HG03139 (cell line): Measurements from ENCODE around the gene TMEM89.

Experiments
- ATAC-seq: cut with Tn5 transposase; IDR thresholded peaks from one replicate; pipeline ENCODE4 v1.9.1; 2021; ENCODE audit not compliant: unreplicated experiment

The TMEM89 gene

DNA sequence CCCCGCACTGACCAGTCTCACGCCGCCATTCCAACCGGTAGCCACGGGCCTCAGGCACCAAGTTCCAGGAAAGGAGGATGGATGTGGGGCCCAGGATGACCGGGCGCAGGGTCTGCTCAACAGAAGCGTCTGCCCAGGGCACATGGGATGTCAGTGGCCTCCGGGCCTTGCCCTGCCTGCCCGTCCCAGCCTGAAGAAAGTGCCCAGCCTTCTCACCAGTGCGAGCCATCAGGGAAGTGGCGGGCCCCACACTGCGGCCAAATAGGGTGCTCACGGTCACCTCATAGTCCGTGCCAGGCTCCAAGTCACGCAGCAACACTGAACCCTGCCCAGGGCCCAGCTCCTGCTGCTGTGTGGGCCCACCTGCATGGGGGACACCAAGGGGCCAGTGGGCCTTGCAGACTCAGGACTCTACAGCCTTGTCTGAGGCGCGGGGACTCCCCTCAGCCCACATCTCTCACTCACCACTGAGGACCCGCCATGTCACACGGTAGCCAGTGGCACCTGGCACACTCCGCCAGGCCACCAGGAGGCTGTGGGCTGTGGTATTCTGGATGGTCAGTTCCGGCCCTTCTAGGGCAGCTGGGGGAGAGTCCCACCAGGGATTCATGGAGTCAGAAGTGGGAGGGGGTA is 29.6 kb downstream of the TMEM89 start:
- no peak for ATAC-seq

DNA sequence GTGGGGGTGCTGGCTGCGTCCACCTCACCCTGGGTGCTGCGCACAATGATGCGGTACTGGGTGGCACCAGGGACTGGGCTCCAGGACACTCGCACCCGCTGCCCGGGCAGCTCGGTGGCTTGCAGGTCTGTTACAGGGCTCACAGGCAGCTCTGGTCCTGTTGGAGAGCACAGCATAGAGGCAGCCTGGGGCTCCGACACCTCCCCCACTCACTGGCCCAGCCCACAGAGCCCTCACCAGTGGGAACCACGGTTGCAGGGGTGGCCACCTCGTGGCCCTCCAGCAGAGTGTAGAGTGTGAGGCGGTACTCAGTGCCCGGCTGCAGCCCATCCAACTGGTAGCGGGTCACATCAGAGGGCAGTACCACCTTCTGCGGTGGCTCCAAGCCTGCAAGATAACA is 30.1 kb downstream of the TMEM89 start:
- ATAC-seq = no peak

DNA sequence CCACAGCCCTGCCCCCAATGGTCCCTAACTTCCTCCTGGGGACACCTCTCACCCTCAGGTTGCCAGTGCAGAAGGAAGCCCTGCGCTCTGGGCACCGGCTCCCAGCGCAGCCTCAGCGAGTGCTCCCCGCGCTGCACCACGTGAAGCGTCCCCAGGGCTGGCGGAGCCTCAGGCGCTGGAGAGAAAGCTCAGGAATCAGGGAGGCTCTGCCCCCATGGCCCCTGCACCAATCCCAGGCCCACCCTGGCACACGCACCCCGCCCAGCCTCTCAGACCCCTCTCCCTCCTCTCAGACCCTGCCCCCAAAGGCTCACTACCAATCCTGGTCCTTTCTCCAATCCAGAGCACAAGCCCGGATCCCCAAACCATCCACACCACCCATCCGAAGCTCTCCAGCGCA is 33.3 kb downstream of the TMEM89 start:
- no peak for ATAC-seq

DNA sequence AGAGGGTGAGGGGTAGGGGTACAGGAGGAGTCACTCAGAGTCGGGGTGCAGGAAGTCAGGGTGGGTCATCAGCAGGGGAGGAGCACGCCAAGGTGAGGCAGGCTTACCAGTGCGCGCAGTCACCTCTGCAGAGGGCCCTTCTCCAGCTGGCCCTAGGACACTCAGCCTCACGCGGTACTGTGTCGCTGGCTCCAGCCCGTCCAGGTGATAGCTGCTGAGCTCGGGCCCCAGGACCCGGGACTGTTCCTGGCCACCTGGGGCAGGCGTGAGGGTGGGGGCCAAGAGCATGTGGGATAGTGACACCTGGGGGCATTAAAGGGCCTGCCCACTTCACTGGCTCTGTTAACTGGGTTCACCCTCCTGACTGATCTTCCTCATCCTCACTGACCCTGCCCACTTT is 33.9 kb downstream of the TMEM89 start:
- no peak for ATAC-seq

DNA sequence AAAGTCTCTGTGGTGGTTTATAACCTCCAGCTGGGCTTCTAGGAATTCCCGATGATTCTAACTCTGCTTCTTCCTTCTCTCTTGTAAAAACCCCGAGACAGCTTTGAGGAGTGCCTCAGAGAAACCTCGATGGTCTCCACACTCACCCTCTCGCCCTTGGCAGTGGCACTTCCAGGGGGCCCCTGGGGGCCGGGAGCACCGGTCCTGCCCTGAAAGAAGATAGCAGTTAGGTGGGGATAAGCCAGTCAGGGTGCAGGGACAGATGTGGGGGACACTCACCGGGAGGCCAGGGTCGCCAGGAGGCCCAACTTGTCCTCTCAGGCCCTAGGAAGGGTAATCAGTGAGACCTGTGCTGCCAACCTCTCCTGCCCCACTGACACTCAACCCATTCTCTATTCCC is 36.2 kb downstream of the TMEM89 start:
- no peak for ATAC-seq

DNA sequence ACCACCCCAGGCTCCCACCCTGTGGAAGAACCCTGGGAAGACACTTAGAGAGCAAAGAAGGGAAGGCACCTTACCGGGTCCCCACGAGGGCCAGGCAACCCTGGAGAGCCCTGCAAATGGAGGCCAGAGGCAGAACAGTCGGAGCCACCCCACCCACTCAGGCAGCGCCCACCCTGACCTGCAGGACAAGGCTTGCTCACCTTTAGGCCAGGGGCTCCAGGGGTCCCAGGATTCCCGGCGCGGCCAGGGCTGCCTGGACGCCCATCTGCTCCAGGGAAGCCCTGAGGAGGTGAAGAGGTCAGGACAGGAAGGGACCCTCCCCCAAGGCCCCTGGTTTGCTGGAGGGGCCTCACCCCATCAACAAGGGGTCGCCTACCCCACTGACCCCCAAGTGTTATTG is 36.7 kb downstream of the TMEM89 start:
- no peak for ATAC-seq

DNA sequence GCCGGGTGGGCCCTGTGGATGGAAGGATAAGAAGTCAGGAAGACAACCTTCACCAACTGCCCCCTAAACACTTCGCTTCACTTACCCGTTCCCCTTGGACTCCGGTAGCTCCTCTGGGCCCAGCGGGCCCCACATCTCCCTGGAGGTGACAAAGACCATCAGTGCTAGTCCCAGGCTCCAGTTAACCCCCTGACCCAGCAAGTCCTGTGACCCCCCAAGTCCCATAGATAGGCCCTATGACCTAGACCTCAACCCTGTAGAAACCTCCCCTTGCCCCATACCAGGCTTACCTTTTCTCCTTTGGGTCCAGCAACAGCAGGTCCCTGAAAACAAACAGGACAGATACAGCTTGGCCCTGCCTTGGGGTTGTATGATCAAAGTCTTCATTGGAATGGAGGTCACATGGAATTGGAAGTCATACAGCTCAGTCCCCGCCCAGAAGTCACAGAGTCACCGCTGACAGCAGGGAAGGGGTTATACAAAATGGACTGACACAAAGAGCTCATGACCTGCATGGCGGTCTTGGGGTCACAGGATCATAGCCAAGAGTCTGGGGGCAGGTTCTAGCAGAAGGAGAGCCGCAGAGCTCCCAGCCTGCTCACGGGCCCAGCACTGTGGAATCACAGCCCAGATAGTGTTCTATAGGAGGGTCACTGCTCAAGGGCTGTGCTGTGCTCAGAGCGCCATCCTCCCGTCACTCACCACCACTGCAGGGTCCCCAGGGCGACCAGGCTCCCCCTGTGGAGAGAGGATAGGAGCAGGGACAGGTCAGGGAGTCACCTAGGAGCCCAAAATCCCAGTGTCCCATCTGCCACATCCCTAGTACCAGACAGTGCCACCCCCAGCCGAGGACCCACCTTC is 39.7 kb downstream of the TMEM89 start:
- no peak for ATAC-seq

DNA sequence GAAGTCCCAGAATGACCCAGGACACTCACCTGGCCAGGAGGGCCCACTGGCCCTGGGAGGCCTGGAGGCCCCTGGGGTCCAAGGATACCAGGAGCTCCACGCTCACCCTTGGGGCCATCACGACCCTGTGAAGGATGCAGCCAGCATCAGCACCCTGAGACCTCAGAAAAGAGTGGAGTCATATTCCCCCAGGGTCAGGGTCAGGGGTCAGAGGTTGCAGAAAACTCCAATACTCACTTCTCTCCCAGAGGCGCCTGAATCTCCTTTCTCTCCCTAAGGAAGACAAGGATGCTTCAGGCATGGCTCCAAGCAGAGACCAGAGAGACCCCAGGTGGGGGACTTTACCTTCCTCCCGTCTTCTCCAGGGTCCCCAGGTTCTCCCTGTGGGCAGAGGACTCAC is 44.9 kb downstream of the TMEM89 start:
- ATAC-seq = no peak

DNA sequence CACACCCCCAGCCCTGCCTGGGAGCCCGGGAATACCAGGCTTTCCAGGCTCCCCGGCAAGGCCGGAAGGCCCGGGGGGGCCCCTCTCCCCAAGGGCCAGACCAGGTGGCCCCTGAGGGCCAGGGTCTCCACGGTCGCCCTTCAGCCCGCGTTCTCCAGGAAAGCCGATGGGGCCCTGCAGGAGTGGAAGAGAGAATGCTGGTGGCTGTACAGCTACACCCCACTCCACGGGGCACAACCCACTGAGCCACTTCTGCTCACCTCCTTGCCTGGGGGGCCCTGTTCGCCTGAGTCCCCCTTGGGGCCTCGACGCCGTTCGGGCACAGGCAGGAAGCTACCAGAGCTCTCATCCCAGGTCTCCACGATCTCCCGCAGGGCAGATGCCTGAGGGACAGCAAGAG is 46.2 kb downstream of the TMEM89 start:
- no peak for ATAC-seq

DNA sequence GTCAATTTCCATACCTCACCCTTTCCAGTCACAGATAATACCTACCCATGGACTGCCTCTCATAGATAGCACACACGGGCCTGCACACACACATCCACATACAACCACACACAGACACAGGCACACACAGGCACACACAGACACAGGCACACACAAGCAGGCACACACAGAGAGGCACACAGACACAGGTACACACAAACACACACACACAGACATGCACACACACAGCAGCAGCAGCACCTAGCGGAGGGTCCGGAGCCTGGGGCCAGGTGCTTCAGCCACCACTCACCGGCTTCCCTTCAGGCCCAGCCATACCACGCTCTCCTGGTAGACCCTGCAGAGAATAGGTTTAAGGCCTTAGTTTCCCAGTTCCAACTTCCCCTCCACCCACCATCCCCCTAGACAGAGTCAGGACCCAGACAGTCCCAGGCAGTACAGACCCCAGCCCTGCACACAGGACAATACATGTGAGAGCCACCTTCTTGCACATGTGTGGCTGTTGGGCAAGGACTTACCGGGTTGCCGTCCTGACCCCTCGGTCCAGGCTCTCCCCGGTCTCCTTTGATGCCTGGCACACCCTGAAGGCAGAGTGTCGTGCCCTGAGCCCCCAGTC is 47.5 kb downstream of the TMEM89 start:
- no peak for ATAC-seq

DNA sequence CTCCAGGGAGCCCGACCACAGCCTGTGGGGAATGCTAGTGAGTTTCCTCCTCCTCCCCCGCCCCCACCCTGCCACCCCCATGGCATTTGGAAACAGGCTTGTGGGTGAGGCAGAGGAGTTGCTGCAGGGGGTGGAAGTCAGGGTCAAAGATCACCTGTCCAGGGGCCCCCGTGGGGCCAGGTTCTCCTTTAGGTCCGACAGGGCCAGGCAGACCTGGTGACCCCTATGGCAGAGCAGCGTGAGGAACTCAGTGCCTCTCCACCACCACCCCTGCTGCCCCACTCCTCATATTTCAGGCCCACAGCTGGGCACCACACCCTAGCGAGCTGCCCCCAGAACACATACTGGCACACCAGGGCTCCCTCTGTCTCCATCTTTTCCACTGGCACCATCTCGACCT is 49.1 kb downstream of the TMEM89 start:
- ATAC-seq = no peak

DNA sequence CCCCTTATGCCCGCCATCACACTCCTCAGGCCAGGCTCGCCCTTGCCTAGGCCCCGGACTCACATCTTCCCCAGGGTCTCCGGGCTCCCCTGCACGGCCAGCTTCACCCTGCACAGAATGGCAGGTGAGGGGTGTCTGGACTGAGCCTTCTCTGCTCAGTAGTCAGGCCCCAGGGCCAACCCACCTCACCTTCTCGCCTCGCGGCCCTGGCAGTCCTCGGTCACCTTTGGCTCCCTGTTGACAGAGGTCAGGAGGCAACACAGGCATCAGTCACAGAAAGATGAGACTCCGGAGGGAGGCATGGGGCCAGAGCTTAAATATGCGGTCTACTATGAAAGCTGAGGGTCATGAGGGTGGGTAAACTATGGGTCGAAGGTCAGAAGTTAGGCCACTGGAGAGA is 49.6 kb downstream of the TMEM89 start:
- ATAC-seq = no peak
